Measurements from ENCODE around the gene HTR7. TPM values are rescaled to one million over a fixed set of nuclear protein-coding genes. Genes with fewer than 3 reads are reported as not detected.

Gene HTR7
- total RNA-seq, 2 donors from 2014 or later: 5.4 to 9.9 TPM

DNA sequence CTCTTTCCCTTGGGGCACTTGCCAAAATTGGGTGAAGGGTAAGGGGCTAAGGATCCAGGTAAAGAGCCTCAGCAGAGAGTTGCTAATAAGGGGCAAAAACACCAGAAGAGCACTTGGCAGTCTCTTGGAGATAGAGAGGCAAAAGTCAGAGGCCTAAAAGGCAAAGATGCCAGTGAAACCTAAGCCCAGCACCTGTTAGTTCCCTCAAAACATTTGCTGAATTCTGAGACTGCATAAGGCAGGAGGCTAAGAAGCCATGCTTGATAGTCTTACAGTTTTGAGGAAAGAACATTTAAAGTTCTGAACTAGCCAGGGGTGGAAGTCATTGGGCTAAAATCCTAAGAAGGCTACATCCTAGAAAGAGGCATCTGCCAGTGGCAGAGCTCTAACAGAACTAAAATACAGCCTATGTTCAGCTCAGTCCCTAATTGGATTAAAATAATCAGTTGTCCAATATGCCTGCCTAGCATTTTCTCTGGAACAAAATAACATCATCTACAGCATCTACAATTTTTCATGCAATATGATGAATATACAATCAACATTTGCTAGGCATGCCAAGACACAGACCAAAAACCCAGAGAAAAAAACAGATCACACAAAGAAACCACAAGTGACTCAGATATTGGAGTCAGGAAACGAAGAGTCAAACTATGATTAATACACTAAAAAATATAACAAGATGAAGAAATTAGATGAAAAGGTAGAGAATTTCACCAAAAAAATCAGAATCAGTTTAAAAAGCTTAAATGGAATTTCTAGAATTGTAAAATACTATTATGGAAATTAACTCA lies 7.7 kb downstream of the HTR7 start:
- Histone ChIP-seq H3K27me3 (replicated peaks; ENCODE audit: insufficient read depth) (no peaks in the 10 kb centered on the region), H3K27ac (no peak overlapping the region), H3K9me3 (peaks cover 12% of the 10 kb centered on the region), H3K36me3 (no peaks in the 10 kb centered on the region), H3K4me1 (ENCODE audit: control insufficient read depth in 1 of 2, low read depth in 2 of 2) (peaks cover 0 to 12% of the 10 kb centered on the region in 2 donors), H3K4me3 (no peak overlapping the region)
- ATAC-seq (ENCODE audit: insufficient number of reproducible peaks, low FRiP score, low read depth): no peak
- TF ChIP-seq, protein P1, sequence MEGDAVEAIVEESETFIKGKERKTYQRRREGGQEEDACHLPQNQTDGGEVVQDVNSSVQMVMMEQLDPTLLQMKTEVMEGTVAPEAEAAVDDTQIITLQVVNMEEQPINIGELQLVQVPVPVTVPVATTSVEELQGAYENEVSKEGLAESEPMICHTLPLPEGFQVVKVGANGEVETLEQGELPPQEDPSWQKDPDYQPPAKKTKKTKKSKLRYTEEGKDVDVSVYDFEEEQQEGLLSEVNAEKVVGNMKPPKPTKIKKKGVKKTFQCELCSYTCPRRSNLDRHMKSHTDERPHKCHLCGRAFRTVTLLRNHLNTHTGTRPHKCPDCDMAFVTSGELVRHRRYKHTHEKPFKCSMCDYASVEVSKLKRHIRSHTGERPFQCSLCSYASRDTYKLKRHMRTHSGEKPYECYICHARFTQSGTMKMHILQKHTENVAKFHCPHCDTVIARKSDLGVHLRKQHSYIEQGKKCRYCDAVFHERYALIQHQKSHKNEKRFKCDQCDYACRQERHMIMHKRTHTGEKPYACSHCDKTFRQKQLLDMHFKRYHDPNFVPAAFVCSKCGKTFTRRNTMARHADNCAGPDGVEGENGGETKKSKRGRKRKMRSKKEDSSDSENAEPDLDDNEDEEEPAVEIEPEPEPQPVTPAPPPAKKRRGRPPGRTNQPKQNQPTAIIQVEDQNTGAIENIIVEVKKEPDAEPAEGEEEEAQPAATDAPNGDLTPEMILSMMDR (IDR thresholded peaks at IDR 0.05): no peak
- no peak for DNase-seq (ENCODE audit: low spot score)

DNA sequence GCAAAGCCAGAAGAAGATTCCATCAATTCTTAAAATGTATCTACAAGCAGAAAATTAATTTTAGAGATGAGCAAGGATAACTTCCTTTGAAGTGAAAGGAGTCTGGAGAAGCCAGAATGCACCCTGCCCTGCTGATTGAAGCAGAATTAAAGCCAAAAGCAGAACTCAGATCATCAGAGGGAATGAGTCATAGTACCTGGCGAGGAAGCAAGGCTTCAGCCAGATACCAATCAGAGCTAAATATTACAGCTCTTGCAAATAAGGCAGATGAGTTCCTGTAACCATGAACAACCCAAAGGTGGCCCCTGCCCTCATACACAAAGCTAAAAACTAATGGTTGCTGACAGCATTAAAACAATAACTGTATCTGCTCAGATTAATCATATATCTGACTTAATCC lies 10.4 kb downstream of the HTR7 start:
- TF ChIP-seq, protein P1 (IDR thresholded peaks at IDR 0.05): no peak
- no peaks in the 10 kb centered on the region for H3K27me3 ChIP-seq (replicated peaks; ENCODE audit: insufficient read depth)
- peaks cover 12% of the 10 kb centered on the region for H3K9me3 ChIP-seq
- no peaks in the 10 kb centered on the region for H3K36me3 ChIP-seq
- H3K27ac ChIP-seq: peak overlapping the region in 1 of 2 donors; percentile 15
- ATAC-seq (ENCODE audit: insufficient number of reproducible peaks, low FRiP score, low read depth): no peak
- H3K4me3 ChIP-seq: no peak overlapping the region
- DNase-seq (ENCODE audit: low spot score): no peak
- peaks cover 0 to 12% of the 10 kb centered on the region in 2 donors for H3K4me1 ChIP-seq (ENCODE audit: control insufficient read depth in 1 of 2, low read depth in 2 of 2)

DNA sequence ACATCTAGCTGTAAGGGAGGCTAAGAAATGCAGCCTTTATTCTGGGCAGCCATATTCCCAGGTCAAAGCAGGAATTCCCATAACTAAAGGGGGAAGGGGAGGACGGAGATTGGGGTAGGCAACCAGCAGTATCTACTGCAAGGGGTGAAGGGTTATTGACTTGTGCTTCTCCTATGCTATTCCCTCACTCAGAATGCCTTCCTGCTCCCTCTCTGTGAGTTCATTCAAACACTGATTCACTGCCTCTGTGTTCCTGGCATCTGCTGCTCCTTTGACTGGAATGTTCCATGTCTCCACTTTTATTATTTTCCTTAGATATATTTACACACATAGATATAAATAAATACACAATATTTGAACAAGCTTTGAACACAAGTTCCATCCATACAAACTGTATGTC lies 11.1 kb downstream of the HTR7 start:
- Histone ChIP-seq H3K36me3 (no peaks in the 10 kb centered on the region), H3K4me3 (no peak overlapping the region), H3K9me3 (peaks cover 12% of the 10 kb centered on the region), H3K27ac (peak overlapping the region in 1 of 2 donors; percentile 14), H3K27me3 (replicated peaks; ENCODE audit: insufficient read depth) (no peaks in the 10 kb centered on the region), H3K4me1 (ENCODE audit: control insufficient read depth in 1 of 2, low read depth in 2 of 2) (peaks cover 0 to 12% of the 10 kb centered on the region in 2 donors)
- no peak for ATAC-seq (ENCODE audit: insufficient number of reproducible peaks, low FRiP score, low read depth)
- TF ChIP-seq, protein P1 (IDR thresholded peaks at IDR 0.05): no peak
- DNase-seq (ENCODE audit: low spot score): no peak

DNA sequence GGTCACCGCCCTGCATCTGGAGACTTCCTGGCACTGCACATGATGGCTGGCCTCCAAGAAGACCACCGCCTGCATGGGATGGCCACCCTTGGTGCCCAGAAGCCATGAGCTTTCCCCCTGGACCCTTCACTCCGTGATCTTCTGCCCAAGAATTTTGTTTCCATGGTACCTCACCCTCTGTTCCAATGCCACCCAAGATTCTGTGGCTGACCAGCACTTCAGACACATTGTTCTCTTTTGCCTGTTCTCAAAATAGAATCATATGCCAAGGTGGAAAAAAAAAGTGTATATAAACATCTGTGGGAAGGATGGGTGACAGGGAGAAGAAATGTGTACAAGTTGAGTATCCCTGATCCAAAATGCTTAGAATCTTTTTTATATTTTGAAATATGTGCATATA lies 12.1 kb downstream of the HTR7 start:
- TF ChIP-seq, protein P1 (IDR thresholded peaks at IDR 0.05): no peak
- H3K4me3 ChIP-seq: no peak overlapping the region
- H3K9me3 ChIP-seq: peaks cover 6% of the 10 kb centered on the region
- H3K36me3 ChIP-seq: no peaks in the 10 kb centered on the region
- H3K27me3 ChIP-seq (replicated peaks; ENCODE audit: insufficient read depth): no peaks in the 10 kb centered on the region
- no peak for DNase-seq (ENCODE audit: low spot score)
- H3K27ac ChIP-seq: no peak overlapping the region
- peaks cover 0 to 12% of the 10 kb centered on the region in 2 donors for H3K4me1 ChIP-seq (ENCODE audit: control insufficient read depth in 1 of 2, low read depth in 2 of 2)
- no peak for ATAC-seq (ENCODE audit: insufficient number of reproducible peaks, low FRiP score, low read depth)

DNA sequence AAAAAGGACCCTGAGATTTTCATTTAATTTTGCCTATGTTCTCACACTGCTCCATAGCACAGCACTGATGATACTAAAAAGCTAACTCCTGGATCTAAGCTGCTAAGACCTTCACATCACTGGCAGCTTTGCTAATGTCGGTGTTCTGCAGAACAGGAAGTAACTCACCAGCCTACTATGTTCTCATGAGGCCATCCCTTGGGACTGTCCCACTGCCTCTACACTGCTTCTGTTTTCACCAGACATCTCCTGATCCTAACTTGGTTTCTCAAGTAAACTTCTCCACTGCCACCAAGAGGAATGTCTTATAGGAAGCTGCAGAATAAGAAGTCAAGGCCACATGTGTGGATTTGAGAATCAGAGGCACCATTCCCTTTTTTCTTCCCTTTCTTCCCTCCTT lies 15.1 kb downstream of the HTR7 start:
- Histone ChIP-seq H3K9me3 (no peaks in the 10 kb centered on the region), H3K4me1 (ENCODE audit: control insufficient read depth in 1 of 2, low read depth in 2 of 2) (peaks cover 0 to 12% of the 10 kb centered on the region in 2 donors), H3K27me3 (replicated peaks; ENCODE audit: insufficient read depth) (no peaks in the 10 kb centered on the region), H3K4me3 (no peak overlapping the region), H3K36me3 (no peaks in the 10 kb centered on the region), H3K27ac (no peak overlapping the region)
- DNase-seq (ENCODE audit: low spot score) (no peak), ATAC-seq (ENCODE audit: insufficient number of reproducible peaks, low FRiP score, low read depth) (no peak)
- TF ChIP-seq, protein P1 (IDR thresholded peaks at IDR 0.05): no peak
